T-helper 9 cell (primary cell): Measurements from ENCODE around the gene PBX2.
"Not testable (repeated sequence)": the region's sequence is repeated elsewhere in the genome, so short reads cannot be mapped to it uniquely, and the experiment has no call there.

ENCODE experiments used
- DNase-seq: peaks from one replicate; pipeline ENCODE4 v3.0.0-alpha.2; 2020

The PBX2 gene

DNA sequence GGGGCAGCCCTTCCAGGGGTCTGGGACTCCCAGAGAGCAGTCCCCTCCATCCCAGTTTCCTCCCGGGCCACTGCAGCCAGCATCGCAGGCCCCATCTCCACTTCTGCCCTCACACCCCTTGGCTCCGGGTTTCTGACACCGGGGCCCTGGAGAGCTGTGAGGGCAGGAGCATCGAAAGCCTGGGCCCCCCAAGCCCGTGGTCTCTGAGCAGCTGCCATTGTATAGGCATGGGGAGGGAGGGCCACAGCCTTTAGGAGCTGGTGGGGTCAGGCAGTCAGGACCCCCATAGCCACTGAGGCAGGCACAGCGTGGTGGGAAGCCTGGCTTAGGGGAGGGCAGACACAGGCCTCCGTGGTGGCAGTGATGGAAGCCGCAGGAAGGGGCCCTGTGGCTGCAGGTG, 12.2 kb upstream of the PBX2 start:
- DNase-seq: no peak

DNA sequence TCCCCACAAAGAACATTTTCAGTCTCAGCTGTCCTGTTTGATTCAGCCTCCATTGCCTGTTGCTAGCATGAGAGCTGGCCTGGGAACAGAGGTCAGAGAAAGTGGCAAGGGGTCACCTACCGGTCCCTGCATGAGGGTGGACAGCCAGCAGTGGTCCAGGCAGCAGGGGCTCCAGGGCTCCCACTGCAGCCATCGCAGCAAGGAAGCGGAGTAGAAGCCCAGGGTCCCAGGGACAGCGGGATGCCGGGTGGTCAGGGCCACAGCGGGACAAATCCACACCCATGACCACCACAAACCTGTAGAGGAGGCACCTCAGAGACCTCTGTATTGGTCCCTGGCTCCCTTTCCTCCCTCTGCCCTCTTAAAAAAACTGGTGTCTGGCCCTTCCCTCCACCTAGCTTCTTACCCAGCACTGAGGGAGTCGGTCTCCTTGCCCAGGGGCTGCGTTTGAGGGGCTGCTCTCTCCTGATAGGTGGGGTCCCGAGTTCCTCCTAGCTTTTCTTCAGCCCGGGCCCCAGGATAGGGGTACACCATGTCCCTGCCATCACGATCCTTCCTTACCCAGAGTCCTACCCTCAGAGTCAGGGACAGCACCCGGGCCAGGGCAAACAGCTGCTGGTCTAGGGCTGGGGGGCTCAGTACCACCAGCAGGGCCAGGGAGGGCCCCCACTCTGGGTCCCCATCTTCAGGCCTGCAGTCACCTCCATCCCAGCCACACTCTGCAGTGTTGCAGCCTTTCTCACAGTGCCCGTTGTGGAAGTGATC, 10.9 kb upstream of the PBX2 start:
- DNase-seq: no peak

DNA sequence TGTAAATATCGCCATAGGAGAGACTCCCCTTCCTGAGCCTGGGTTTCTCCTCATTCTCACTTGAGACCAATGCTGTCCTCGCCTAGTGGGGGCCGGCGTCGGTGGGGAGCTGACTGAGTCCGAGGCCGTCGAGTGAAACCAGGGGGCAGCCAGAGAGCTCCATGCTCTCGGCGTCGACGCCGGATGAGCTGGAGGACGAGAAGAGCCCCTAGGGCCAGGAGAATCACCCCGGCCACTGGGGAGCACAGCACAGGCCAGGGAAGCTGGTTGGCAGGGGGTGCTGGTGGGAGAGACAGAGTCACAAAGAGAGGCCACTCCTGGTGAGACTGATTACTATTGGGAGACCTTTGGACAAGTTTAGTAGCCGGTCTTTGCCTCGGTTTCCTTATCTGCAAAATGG, 8.9 kb upstream of the PBX2 start:
- no peak for DNase-seq

DNA sequence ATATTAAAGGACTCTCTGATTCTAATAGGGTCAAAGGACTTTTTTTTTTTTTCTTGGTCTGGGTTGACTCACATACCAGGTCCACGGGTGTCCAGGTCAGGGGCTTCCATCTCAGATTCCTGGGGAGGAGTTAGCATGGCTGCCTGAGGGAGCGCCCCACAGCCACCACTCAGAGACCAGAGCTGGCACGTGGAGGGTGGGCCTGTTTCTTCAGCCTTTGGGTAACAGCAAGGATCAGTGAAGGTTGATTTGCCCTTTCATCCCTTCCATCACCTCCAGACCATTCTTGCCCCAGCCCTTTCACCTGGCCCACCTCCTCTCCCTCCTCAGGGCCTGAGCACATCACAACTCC, 8.3 kb upstream of the PBX2 start:
- DNase-seq: no peak

DNA sequence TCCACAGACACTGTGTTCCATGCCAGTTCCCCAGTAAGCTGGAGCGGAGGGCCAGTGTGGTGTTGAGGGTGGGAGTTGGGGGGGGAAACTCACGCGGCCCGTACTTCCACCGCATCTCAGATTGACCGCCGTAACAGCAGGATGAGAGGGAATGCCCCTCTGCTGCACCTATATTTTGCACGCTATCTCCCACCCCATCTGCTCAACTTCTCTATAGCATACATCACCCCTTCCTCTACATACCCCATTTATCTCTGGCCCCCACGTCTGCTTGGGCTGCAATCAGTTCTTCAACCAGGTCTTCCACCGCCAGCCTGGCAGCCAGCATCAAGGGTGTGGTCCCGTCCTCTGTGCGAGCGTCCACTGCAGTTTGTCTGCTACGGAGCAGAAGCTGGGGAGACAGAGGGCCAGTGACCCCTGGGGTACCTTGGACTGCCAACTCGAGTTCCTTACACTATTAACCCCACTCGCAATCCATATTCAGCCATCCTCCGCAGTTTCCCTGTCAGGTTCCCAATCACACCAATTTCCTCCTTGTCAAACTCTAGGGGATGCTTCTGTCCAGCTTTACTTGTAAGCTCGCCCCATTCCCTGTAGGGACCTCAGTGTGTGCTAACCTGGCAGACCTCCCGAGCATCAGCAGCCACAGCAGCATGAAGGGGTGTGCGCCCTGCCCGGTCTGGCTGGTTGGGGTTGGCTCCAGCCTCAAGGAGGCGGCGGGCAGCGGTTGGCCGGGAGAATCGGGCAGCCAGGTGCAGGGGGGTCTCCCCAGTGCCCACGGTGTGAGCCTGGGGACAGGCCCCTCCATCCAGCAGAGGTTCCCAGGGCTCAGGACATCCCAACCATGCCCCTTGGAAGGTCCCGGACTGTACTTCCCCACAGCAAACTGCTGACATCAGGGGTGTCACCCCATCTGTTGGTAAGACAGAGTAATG, 6.9 kb upstream of the PBX2 start:
- DNase-seq: no peak

GRCh38 chr6:32195902-32196681, 6.1 kb upstream of the PBX2 start:
- DNase-seq: peak; percentile 48

- DNase-seq: peak; percentile 98
Measured at GRCh38 chr6:32195652-32195901, 5.6 kb upstream of the PBX2 start.

- DNase-seq: no peak
Measured at GRCh38 chr6:32194825-32195651, 5.0 kb upstream of the PBX2 start.

GRCh38 chr6:32194388-32194787, 4.4 kb upstream of the PBX2 start:
- no peak for DNase-seq

DNA sequence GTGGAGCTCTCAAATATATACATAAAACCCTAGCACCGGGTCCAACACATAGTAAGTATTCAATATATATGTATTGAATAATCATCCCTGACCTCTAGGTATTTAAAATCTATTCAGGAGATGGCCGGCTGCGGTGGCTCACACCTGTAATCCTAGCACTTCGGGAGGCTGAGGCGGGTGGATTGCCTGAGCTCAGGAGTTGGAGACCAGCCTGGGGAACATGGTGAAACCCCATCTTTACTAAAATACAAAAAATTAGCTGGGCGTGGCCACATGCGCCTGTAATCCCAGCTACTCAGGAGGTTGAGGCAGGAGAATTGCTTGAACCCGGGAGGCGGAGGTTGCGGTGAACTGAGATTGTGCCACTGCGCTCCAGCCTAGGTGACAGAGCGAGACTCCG, 3.1 kb upstream of the PBX2 start:
- not testable (repeated sequence) for DNase-seq

- peak; percentile 34 for DNase-seq
Measured at GRCh38 chr6:32192608-32193039, 2.6 kb upstream of the PBX2 start, which contains the start of gene GPSM3. Gene GPSM3, minus strand, starts transcription at chr6:32192643. Its CDS starts 130 bp downstream, at chr6:32192513.

GRCh38 chr6:32191696-32192607, 1.9 kb upstream of the PBX2 start:
- no peak for DNase-seq

GRCh38 chr6:32190911-32191677, 1.1 kb upstream of the PBX2 start:
- no peak for DNase-seq

DNA sequence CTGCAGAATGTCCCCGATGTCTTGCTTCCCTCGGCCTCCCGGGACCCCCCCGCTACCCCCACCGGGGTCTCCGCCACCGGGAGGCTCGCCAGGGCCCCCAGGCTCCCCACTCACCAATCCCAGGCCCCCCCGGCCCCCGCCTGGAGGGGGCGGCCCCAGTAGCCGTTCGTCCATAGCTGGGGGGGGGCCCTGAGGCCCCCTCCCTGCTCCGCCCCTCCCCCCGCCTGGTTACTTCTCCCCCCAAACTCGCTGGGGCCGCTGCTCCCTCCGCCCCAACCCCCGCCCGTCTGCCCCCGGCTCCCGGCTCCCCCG, 304 bp downstream of the PBX2 start:
- DNase-seq: no peak

GRCh38 chr6:32189069-32189741, 797 bp downstream of the PBX2 start:
- DNase-seq: no peak

- DNase-seq: no peak
Measured at GRCh38 chr6:32188381-32189068, 1.5 kb downstream of the PBX2 start.

DNA sequence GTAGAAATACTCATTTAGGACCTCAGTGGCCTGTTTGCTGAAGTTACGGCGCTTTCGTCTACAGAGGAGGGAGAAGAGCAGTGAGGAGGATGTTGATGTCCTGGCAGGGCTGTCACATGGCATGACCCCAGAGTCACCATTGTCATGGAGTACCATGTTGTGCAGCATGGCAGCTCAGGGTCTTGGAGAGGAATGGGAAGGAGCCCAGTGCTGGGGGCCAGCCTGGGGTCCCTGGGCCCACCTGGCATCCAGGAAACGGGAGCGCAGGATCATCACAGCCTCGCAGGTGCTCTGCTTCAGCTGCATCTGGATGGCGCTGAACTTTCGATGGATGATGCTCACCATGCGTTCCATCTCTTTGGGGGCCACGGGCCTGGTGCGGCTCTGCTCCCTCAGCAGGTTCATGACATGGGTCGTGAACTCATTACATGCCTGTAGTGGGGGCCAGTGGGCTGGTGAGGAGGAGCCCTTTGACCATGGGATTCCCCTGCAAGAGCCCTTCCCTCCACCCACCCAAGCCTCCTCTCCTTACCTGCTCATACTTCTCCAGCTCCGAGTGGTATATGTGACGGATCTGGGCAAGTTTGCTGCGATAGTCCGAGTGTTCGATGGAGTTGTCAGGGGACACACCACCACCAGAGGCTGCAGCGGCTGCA, 2.1 kb downstream of the PBX2 start:
- not testable (repeated sequence) for DNase-seq

DNA sequence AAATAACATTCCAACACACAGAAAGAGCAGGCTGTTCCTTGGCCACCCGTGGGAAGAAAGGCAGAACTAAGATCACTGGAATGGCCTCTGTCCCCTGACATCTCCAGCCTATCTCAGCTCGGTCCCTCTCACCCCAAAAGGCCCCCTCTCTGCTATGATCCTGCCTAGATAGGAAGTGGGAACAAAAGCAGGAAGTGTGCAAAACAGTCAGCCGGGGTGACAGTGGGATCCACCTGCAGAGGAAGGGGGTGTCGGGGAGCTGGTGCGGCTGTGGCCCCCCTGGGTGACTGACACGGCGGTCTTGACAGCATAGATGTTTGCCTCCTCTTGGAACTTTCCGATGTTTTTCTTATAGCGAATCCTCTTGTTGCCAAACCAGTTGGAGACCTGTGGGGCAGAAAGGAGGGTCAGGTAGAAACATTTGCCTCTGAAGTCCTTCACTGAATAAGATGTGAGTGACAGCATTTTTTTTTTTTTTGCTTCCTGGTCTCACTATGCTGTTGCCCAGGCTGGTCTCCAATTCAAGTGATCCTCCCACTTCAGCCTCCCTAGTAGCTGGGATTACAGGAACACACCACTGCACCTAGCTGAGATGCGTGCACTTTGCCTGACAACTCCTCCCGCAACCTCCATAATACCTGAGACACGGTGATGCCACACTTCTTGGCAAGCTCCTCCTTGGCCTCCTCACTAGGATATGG, 2.8 kb downstream of the PBX2 start:
- no peak for DNase-seq
